HG03135 (cell line): ENCODE data around the gene TBC1D8.

Experiments
- ATAC-seq: cut with Tn5 transposase; IDR thresholded peaks from one replicate; pipeline ENCODE4 v1.9.1; 2021; ENCODE audit warnings: mild to moderate bottlenecking, moderate library complexity; ENCODE audit not compliant: unreplicated experiment

The TBC1D8 gene

GRCh38 chr2:101004620-101005325 lies 146.4 kb downstream of the TBC1D8 start:
- no peak for ATAC-seq

- no peak for ATAC-seq
These were observed 147.9 kb downstream of the TBC1D8 start for GRCh38 chr2:101003278-101003775.

- no peak for ATAC-seq
These were observed 148.5 kb downstream of the TBC1D8 start for GRCh38 chr2:101002562-101003277.

GRCh38 chr2:101001691-101002561 lies 149.3 kb downstream of the TBC1D8 start, which contains the start of gene RPL31:
RPL31 (plus strand) TSS chr2:101002289; CDS start chr2:101002702, 413 bp downstream.
- peak; percentile 97 for ATAC-seq

- ATAC-seq: no peak
These were observed 151.2 kb downstream of the TBC1D8 start for GRCh38 chr2:100999995-101000394.

- ATAC-seq: no peak
These were observed 153.0 kb downstream of the TBC1D8 start for GRCh38 chr2:100998235-100998573.

GRCh38 chr2:100997509-100998234 lies 153.5 kb downstream of the TBC1D8 start:
- no peak for ATAC-seq

GRCh38 chr2:100995309-100996075 lies 155.7 kb downstream of the TBC1D8 start:
- ATAC-seq: no peak

- no peak for ATAC-seq
These were observed 157.9 kb downstream of the TBC1D8 start for GRCh38 chr2:100993294-100993693.

- no peak for ATAC-seq
These were observed 158.9 kb downstream of the TBC1D8 start for GRCh38 chr2:100992262-100992661.

GRCh38 chr2:100991404-100991773 lies 159.8 kb downstream of the TBC1D8 start:
- no peak for ATAC-seq

GRCh38 chr2:100990650-100991403 lies 160.4 kb downstream of the TBC1D8 start:
- ATAC-seq: no peak

- no peak for ATAC-seq
These were observed 161.0 kb downstream of the TBC1D8 start for GRCh38 chr2:100990166-100990565.

- ATAC-seq: no peak
These were observed 161.5 kb downstream of the TBC1D8 start for GRCh38 chr2:100989666-100990065.

- no peak for ATAC-seq
These were observed 162.4 kb downstream of the TBC1D8 start for GRCh38 chr2:100988630-100989417.

GRCh38 chr2:100987974-100988373 lies 163.2 kb downstream of the TBC1D8 start:
- no peak for ATAC-seq

GRCh38 chr2:100987536-100987935 lies 163.6 kb downstream of the TBC1D8 start:
- ATAC-seq: no peak

- no peak for ATAC-seq
These were observed 165.0 kb downstream of the TBC1D8 start for GRCh38 chr2:100986157-100986556.
